Loucy (cell line): ENCODE results near the gene SLC35E1.

ENCODE experiments used
- EZH2phosphoT487 ChIP-seq: fragments of 200-600 bp; IDR thresholded peaks from 2 replicates; pipeline ENCODE4 v1.6.1; 2018; ENCODE audit warnings: antibody characterized with exemption, mild to moderate bottlenecking, moderate library complexity, borderline replicate concordance
- TF ChIP-seq, protein P1 (sequence below): fragments of 200-600 bp; sonication (generic); conservative IDR thresholded peaks from 2 replicates; pipeline ENCODE4 v1.5.1; 2014; ENCODE audit warnings: mild to moderate bottlenecking, antibody characterized with exemption, low read length

DNA sequence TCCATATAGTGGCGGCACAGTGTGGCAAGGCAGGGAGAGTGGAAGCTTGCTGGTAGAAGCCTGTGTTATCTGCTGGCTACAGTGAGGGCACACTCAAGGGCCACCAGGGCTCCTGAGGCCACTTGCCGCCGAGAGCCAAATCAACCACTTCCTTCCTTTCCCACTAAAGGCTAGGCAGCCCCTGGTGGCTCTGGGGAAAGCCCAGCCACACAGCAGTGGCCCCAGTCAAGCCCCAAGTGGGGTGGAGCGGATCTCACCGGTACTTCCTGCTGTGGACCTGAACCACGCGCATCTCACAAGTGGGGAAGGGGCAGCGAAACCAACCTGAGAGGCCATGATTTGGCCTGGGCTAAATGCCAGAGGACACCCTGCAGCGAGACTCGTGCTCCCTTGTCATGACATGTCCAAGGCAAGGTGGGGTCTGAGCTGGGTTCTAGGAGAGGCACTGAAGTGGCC lies 21.9 kb upstream of the SLC35E1 start:
- TF ChIP-seq, protein P1, sequence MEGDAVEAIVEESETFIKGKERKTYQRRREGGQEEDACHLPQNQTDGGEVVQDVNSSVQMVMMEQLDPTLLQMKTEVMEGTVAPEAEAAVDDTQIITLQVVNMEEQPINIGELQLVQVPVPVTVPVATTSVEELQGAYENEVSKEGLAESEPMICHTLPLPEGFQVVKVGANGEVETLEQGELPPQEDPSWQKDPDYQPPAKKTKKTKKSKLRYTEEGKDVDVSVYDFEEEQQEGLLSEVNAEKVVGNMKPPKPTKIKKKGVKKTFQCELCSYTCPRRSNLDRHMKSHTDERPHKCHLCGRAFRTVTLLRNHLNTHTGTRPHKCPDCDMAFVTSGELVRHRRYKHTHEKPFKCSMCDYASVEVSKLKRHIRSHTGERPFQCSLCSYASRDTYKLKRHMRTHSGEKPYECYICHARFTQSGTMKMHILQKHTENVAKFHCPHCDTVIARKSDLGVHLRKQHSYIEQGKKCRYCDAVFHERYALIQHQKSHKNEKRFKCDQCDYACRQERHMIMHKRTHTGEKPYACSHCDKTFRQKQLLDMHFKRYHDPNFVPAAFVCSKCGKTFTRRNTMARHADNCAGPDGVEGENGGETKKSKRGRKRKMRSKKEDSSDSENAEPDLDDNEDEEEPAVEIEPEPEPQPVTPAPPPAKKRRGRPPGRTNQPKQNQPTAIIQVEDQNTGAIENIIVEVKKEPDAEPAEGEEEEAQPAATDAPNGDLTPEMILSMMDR, result peak; percentile 24; the same call in 1 of the 2 replicates
- TF ChIP-seq EZH2phosphoT487, result no peak
